ENCODE measurements around the gene FBLIM1.

FBLIM1 gene

GRCh38 chr1:15739259-15739658 lies 19.3 kb upstream of the FBLIM1 start:
- H3K27ac Mint-ChIP-seq = no peak overlapping the region
- no peaks in the 10 kb centered on the region for H3K9me3 Mint-ChIP-seq
- H3K4me1 Mint-ChIP-seq = peaks cover 21% of the 10 kb centered on the region
- no peak overlapping the region for H3K4me3 Mint-ChIP-seq
- peaks cover 4% of the 10 kb centered on the region for H3K36me3 Mint-ChIP-seq (ENCODE audit: low read depth)
- no peak for TF ChIP-seq CTCF (IDR thresholded peaks at IDR 0.05; ENCODE audit: unreplicated experiment in 3 of 3)
- no peaks in the 10 kb centered on the region for H3K27me3 Mint-ChIP-seq (ENCODE audit: low read depth)

- peaks cover 21% of the 10 kb centered on the region for H3K4me1 Mint-ChIP-seq
Observed at GRCh38 chr1:15739745-15740144, 18.9 kb upstream of the FBLIM1 start.

GRCh38 chr1:15740924-15741850 lies 17.4 kb upstream of the FBLIM1 start:
- H3K9me3 Mint-ChIP-seq = no peaks in the 10 kb centered on the region
- H3K36me3 Mint-ChIP-seq (ENCODE audit: low read depth) = peaks cover 4% of the 10 kb centered on the region
- peak; percentile 79 to 86 (median 80) for TF ChIP-seq CTCF (IDR thresholded peaks at IDR 0.05; ENCODE audit: unreplicated experiment in 3 of 3)
- H3K4me1 Mint-ChIP-seq = peaks cover 21% of the 10 kb centered on the region
- peak overlapping the region in 1 of 3 experiments; percentile 28 for H3K4me3 Mint-ChIP-seq
- no peaks in the 10 kb centered on the region for H3K27me3 Mint-ChIP-seq (ENCODE audit: low read depth)
- H3K27ac Mint-ChIP-seq = peak overlapping the region in 1 of 3 experiments; percentile 12

More at GRCh38 chr1:15739745-15740144, 18.9 kb upstream of the FBLIM1 start:
- no peak for TF ChIP-seq CTCF (IDR thresholded peaks at IDR 0.05; ENCODE audit: unreplicated experiment in 3 of 3)
- H3K27me3 Mint-ChIP-seq (ENCODE audit: low read depth) = no peaks in the 10 kb centered on the region
- H3K9me3 Mint-ChIP-seq = no peaks in the 10 kb centered on the region
- no peak overlapping the region for H3K4me3 Mint-ChIP-seq
- H3K36me3 Mint-ChIP-seq (ENCODE audit: low read depth) = peaks cover 4% of the 10 kb centered on the region
- no peak overlapping the region for H3K27ac Mint-ChIP-seq

- Mint-ChIP-seq H3K27ac (peak within 1 kb of the TSS in 1 of 3 experiments; percentile 12), H3K4me3 (peak within 1 kb of the TSS in 1 of 3 experiments; percentile 28), H3K4me1 (peaks cover 15% of the 10 kb centered on the region), H3K36me3 (ENCODE audit: low read depth) (peaks cover 4% of the 10 kb centered on the region), H3K9me3 (no peaks in the 10 kb centered on the region), H3K27me3 (ENCODE audit: low read depth) (no peaks in the 10 kb centered on the region)
- TF ChIP-seq CTCF (IDR thresholded peaks at IDR 0.05; ENCODE audit: unreplicated experiment in 3 of 3) = no peak
Observed at GRCh38 chr1:15742339-15742801, 16.2 kb upstream of the FBLIM1 start, which contains the start of gene TMEM82. TSS of gene TMEM82 (plus strand) at chr1:15742499. CDS start at chr1:15742560, 61 bp downstream.

GRCh38 chr1:15744122-15744679 lies 14.4 kb upstream of the FBLIM1 start:
- H3K36me3 Mint-ChIP-seq (ENCODE audit: low read depth) = no peaks in the 10 kb centered on the region
- no peak overlapping the region for H3K4me3 Mint-ChIP-seq
- no peak for TF ChIP-seq CTCF (IDR thresholded peaks at IDR 0.05; ENCODE audit: unreplicated experiment in 3 of 3)
- peaks cover 3% of the 10 kb centered on the region for H3K4me1 Mint-ChIP-seq
- H3K9me3 Mint-ChIP-seq = no peaks in the 10 kb centered on the region
- no peaks in the 10 kb centered on the region for H3K27me3 Mint-ChIP-seq (ENCODE audit: low read depth)
- H3K27ac Mint-ChIP-seq = peak overlapping the region in 1 of 3 experiments; percentile 11
